WTC11 (cell line): ENCODE results near the gene AMIGO1. TPM values are rescaled to one million over a fixed set of nuclear protein-coding genes. Genes with fewer than 3 reads are reported as not detected.

Experiments
- ATAC-seq: fragments of 200-7000 bp; cut with Tn5 transposase; 2 replicates; pipeline ENCODE4 v1.10.0; 2021; ENCODE audit warnings: mild to moderate bottlenecking, moderate library complexity
- CTCF ChIA-PET: fragments of 300-600 bp; sonication (Branson Sonifier 250); formaldehyde crosslinking; loops from one replicate; lab custom pipeline; 2021; ENCODE audit warnings: antibody characterized with exemption; lab: Charles Lee
- POLR2A ChIA-PET: fragments of 350-600 bp; sonication (Branson Sonifier 250); formaldehyde crosslinking; loops from one replicate; lab custom pipeline; 2021; ENCODE audit warnings: antibody characterized with exemption; lab: Charles Lee
- DNase-seq: peaks from one replicate; pipeline ENCODE4 v3.0.0; 2021; ENCODE audit warnings: low spot score
- H3K27ac Mint-ChIP-seq: 2 replicates; pipeline ENCODE4 v1.8.0; 2021; ENCODE audit warnings: mixed read lengths
- H3K27me3 Mint-ChIP-seq: 2 replicates; pipeline ENCODE4 v1.8.0; 2021; ENCODE audit warnings: low read depth, mild to moderate bottlenecking, moderate library complexity, mixed read lengths
- H3K36me3 Mint-ChIP-seq: 2 replicates; pipeline ENCODE4 v1.8.0; 2021; ENCODE audit warnings: mixed read lengths
- H3K4me1 Mint-ChIP-seq: 2 replicates; pipeline ENCODE4 v1.8.0; 2022; ENCODE audit warnings: mixed read lengths
- H3K4me3 Mint-ChIP-seq: 2 replicates; pipeline ENCODE4 v1.8.0; 2021; ENCODE audit warnings: mild to moderate bottlenecking, moderate library complexity, mixed read lengths
- H3K9me3 Mint-ChIP-seq: 2 replicates; pipeline ENCODE4 v1.8.0; 2021; ENCODE audit warnings: mixed read lengths
- ESRRA ChIP-seq: sonication (generic); formaldehyde crosslinking; IDR thresholded peaks from 2 replicates; pipeline ENCODE4 v1.8.1; 2022; ENCODE audit warnings: mild to moderate bottlenecking, missing genetic modification reagents, borderline replicate concordance
- ETV6 ChIP-seq: sonication (generic); formaldehyde crosslinking; IDR thresholded peaks from 2 replicates; pipeline ENCODE4 v1.8.1; 2022; ENCODE audit warnings: mild to moderate bottlenecking, missing genetic modification reagents
- FOXK1 ChIP-seq: sonication (generic); formaldehyde crosslinking; IDR thresholded peaks from 2 replicates; pipeline ENCODE4 v1.8.0; 2022; ENCODE audit warnings: mild to moderate bottlenecking, moderate library complexity, missing genetic modification reagents
- GTF2I ChIP-seq: fragments of 250-450 bp; sonication (Bioruptor Pico); conservative IDR thresholded peaks from 2 replicates; pipeline ENCODE4 v1.4.0; 2021; ENCODE audit warnings: mild to moderate bottlenecking
- JAZF1 ChIP-seq: fragments of 250-450 bp; sonication (Bioruptor Pico); IDR thresholded peaks from 2 replicates; pipeline ENCODE4 v1.9.0; 2021; ENCODE audit warnings: moderate library complexity, mild to moderate bottlenecking, inconsistent platforms
- MYBL2 ChIP-seq: sonication (generic); formaldehyde crosslinking; IDR thresholded peaks from 2 replicates; pipeline ENCODE4 v1.8.1; 2023; ENCODE audit warnings: mild to moderate bottlenecking, moderate library complexity, missing genetic modification reagents
- PRRX2 ChIP-seq: fragments of 250-450 bp; sonication (Bioruptor Pico); IDR thresholded peaks from 2 replicates; pipeline ENCODE4 v1.8.0; 2021; ENCODE audit warnings: mild to moderate bottlenecking
- RORB ChIP-seq: fragments of 250-450 bp; sonication (Bioruptor Pico); IDR thresholded peaks from 2 replicates; pipeline ENCODE4 v1.9.0; 2021; ENCODE audit warnings: mild to moderate bottlenecking
- SMAD3 ChIP-seq: sonication (generic); formaldehyde crosslinking; IDR thresholded peaks from 2 replicates; pipeline ENCODE4 v1.8.0; 2022; ENCODE audit warnings: missing genetic modification reagents, mild to moderate bottlenecking, borderline replicate concordance
- TCF7 ChIP-seq: sonication (generic); formaldehyde crosslinking; IDR thresholded peaks from 2 replicates; pipeline ENCODE4 v1.8.0; 2022; ENCODE audit warnings: mild to moderate bottlenecking, low read depth, missing genetic modification reagents, moderate library complexity
- ZBTB21 ChIP-seq: sonication (generic); formaldehyde crosslinking; IDR thresholded peaks from 2 replicates; pipeline ENCODE4 v1.8.1; 2023; ENCODE audit warnings: mild to moderate bottlenecking, missing genetic modification reagents, borderline replicate concordance
- total RNA-seq: library from RNA; stranded (reverse); gene quantifications from 3 replicates; pipeline ENCODE4 v1.2.3, GENCODE V29; 2021
- TF ChIP-seq, protein P1 (sequence below): sonication (generic); formaldehyde crosslinking; IDR thresholded peaks from 2 replicates; pipeline ENCODE4 v1.8.0; 2022; ENCODE audit warnings: missing genetic modification reagents
- TF ChIP-seq, protein P2 (sequence below): sonication (generic); formaldehyde crosslinking; IDR thresholded peaks from 2 replicates; pipeline ENCODE4 v1.8.1; 2022; ENCODE audit warnings: mild to moderate bottlenecking, missing genetic modification reagents, moderate library complexity, borderline replicate concordance
- TF ChIP-seq, protein P3 (sequence below): sonication (generic); formaldehyde crosslinking; IDR thresholded peaks from 2 replicates; pipeline ENCODE4 v1.8.0; 2022; ENCODE audit warnings: mild to moderate bottlenecking, missing genetic modification reagents
- TF ChIP-seq, protein P4 (sequence below): sonication (generic); formaldehyde crosslinking; IDR thresholded peaks from 2 replicates; pipeline ENCODE4 v1.8.1; 2022; ENCODE audit warnings: mild to moderate bottlenecking, moderate library complexity, missing genetic modification reagents
- TF ChIP-seq, protein P5 (sequence below): sonication (generic); formaldehyde crosslinking; IDR thresholded peaks from 2 replicates; pipeline ENCODE4 v1.8.1; 2023; ENCODE audit warnings: mild to moderate bottlenecking, missing genetic modification reagents, moderate library complexity
- TF ChIP-seq, protein P6 (sequence below): sonication (generic); formaldehyde crosslinking; IDR thresholded peaks from 2 replicates; pipeline ENCODE4 v1.8.1; 2023; ENCODE audit warnings: mild to moderate bottlenecking, missing genetic modification reagents
- TF ChIP-seq, protein P7 (sequence below): sonication (generic); formaldehyde crosslinking; IDR thresholded peaks from 2 replicates; pipeline ENCODE4 v1.8.1; 2023; ENCODE audit warnings: mild to moderate bottlenecking, moderate library complexity, missing genetic modification reagents

AMIGO1 gene
- total RNA-seq, 1 experiment from 2014 or later = 2.4 TPM

DNA sequence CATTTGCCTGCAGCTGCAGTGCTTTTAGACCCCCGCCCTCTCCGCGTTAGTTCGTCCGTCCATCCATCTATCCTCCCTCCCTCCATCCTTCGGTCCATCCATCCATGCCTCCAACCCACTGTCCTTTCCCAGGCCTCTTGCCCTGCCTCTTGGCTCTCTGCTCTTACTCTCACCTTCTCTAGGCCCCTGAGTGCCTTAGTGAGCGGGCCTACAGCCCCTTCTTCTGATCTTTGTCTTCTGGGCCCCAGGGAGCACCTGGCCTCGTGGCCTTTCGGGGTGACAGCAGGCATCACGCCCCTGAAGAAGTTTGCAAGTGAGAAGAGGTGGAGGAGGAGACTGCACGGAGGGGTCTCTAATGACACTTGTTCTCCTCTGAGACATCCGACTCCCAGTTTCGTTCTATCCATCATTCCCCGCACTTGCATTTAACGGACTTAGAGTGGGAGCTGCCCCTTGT lies 25.0 kb downstream of the AMIGO1 start:
- Mint-ChIP-seq H3K27ac (peak overlapping the region; percentile 89), H3K9me3 (no peaks in the 10 kb centered on the region), H3K4me3 (peak overlapping the region; percentile 85), H3K4me1 (peaks cover 30% of the 10 kb centered on the region), H3K36me3 (peaks cover 3% of the 10 kb centered on the region; the same call in 1 of the 2 replicates), H3K27me3 (no peaks in the 10 kb centered on the region; the same call in none of the 2 replicates)
- DNase-seq = peak; percentile 49
- ChIA-PET CTCF (interaction anchor here (0.9 to 3.7 kb wide), 5 partner anchors 16 to 156 kb away, joined by 3 to 35 read pairs (median 3); no protein-coding TSS in a partner anchor), POLR2A (interaction anchor here (0.6 to 1.7 kb wide), 4 partner anchors 8 to 86 kb away, joined by 3 to 15 read pairs (median 5); partner anchors contain the start of genes AMIGO1, PSMA5 and SORT1)
- peak; percentile 4 for ATAC-seq
- TF ChIP-seq FOXK1 (CRISPR knock-in tag) = 0 out of 2 replicates have a peak, but pooled peaks have one; percentile 9
- TF ChIP-seq, protein P1, sequence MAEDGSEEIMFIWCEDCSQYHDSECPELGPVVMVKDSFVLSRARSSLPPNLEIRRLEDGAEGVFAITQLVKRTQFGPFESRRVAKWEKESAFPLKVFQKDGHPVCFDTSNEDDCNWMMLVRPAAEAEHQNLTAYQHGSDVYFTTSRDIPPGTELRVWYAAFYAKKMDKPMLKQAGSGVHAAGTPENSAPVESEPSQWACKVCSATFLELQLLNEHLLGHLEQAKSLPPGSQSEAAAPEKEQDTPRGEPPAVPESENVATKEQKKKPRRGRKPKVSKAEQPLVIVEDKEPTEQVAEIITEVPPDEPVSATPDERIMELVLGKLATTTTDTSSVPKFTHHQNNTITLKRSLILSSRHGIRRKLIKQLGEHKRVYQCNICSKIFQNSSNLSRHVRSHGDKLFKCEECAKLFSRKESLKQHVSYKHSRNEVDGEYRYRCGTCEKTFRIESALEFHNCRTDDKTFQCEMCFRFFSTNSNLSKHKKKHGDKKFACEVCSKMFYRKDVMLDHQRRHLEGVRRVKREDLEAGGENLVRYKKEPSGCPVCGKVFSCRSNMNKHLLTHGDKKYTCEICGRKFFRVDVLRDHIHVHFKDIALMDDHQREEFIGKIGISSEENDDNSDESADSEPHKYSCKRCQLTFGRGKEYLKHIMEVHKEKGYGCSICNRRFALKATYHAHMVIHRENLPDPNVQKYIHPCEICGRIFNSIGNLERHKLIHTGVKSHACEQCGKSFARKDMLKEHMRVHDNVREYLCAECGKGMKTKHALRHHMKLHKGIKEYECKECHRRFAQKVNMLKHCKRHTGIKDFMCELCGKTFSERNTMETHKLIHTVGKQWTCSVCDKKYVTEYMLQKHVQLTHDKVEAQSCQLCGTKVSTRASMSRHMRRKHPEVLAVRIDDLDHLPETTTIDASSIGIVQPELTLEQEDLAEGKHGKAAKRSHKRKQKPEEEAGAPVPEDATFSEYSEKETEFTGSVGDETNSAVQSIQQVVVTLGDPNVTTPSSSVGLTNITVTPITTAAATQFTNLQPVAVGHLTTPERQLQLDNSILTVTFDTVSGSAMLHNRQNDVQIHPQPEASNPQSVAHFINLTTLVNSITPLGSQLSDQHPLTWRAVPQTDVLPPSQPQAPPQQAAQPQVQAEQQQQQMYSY = no peak

DNA sequence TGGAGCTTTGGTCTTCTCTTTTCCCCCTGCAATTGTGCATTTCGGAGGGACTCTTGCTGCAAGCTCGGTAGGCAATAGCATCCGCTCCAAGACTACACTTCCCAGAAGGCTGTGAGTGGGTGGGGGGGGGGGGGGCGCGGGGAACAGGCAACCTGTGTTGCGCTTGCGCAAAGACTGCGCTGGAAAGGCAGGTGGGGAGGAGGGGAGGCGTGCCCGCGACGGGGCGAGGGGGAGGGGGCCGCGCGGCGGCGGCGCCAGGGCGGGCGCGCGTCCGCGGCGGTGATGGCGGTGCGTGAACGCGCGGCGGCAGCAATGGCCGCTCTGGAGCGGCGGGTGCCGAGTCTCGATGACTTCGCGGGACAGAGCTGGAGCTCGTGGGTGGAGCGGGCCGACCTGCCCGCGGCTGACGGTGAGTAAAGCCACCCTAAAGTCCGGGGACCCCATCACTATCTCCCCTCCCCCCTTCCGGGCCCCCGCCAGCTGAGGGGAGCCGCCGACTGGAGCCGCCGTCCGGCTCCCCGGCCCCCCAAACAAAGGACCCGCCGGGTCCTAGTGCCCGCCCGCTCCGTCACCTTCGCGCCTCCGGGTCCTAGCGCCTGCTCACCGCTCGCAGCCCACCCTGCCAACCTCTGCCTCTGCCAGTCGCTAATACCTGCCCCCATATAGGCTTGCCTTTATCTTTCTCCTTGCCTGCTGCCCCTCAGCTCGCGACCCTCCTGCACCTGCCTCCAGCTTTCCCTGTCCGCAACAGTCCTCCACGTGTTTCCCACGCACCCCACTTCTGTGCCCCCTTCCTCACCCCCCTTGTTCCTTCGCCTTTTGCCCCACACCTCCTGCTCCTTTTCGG lies 25.6 kb downstream of the AMIGO1 start, which contains the start of gene ATXN7L2:
TSS of gene ATXN7L2 (plus strand) at position 234 of the 847 bp plus-strand sequence. CDS start at position 283, 49 bp downstream.
- peak; percentile 61 for ATAC-seq
- Mint-ChIP-seq H3K9me3 (no peaks in the 10 kb centered on the region), H3K27me3 (no peaks in the 10 kb centered on the region; the same call in none of the 2 replicates), H3K27ac (peak within 1 kb of the TSS; percentile 89), H3K4me1 (peaks cover 30% of the 10 kb centered on the region), H3K4me3 (peak within 1 kb of the TSS; percentile 85), H3K36me3 (peaks cover 3% of the 10 kb centered on the region; the same call in 1 of the 2 replicates)
- ChIA-PET CTCF (interaction anchor here (0.6 to 3.7 kb wide), 17 partner anchors 8 to 483 kb away, joined by 3 to 35 read pairs (median 6); partner anchors contain the start of genes AMIGO1, CYB561D1, PSMA5 and SORT1), POLR2A (interaction anchor here (0.6 to 1.7 kb wide), 6 partner anchors 8 to 823 kb away, joined by 3 to 15 read pairs (median 5); partner anchors contain the start of genes AMIGO1, HENMT1 and PSMA5)
- peak; percentile 91 for DNase-seq
- TF ChIP-seq ZBTB21 (CRISPR knock-in tag) = no peak
- peak; percentile 79; the same call in 1 of the 2 replicates for TF ChIP-seq PRRX2 (CRISPR knock-in tag)
- TF ChIP-seq, protein P2, sequence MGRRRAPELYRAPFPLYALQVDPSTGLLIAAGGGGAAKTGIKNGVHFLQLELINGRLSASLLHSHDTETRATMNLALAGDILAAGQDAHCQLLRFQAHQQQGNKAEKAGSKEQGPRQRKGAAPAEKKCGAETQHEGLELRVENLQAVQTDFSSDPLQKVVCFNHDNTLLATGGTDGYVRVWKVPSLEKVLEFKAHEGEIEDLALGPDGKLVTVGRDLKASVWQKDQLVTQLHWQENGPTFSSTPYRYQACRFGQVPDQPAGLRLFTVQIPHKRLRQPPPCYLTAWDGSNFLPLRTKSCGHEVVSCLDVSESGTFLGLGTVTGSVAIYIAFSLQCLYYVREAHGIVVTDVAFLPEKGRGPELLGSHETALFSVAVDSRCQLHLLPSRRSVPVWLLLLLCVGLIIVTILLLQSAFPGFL = no peak
- TF ChIP-seq, protein P3, sequence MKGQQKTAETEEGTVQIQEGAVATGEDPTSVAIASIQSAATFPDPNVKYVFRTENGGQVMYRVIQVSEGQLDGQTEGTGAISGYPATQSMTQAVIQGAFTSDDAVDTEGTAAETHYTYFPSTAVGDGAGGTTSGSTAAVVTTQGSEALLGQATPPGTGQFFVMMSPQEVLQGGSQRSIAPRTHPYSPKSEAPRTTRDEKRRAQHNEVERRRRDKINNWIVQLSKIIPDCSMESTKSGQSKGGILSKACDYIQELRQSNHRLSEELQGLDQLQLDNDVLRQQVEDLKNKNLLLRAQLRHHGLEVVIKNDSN = no peak
- peak; percentile 75; the same call in 1 of the 2 replicates for TF ChIP-seq SMAD3 (CRISPR knock-in tag)
- TF ChIP-seq JAZF1 (CRISPR knock-in tag) = no peak
- TF ChIP-seq ESRRA (CRISPR knock-in tag) = no peak
- TF ChIP-seq, protein P4, sequence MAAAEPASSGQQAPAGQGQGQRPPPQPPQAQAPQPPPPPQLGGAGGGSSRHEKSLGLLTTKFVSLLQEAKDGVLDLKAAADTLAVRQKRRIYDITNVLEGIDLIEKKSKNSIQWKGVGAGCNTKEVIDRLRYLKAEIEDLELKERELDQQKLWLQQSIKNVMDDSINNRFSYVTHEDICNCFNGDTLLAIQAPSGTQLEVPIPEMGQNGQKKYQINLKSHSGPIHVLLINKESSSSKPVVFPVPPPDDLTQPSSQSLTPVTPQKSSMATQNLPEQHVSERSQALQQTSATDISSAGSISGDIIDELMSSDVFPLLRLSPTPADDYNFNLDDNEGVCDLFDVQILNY (CRISPR knock-in tag) = peak; percentile 57; the same call in 1 of the 2 replicates
- no peak for TF ChIP-seq TCF7 (CRISPR knock-in tag)
- TF ChIP-seq ETV6 (CRISPR knock-in tag) = 0 out of 2 replicates have a peak, but pooled peaks have one; percentile 32
- no peak for TF ChIP-seq RORB
- TF ChIP-seq, protein P5, sequence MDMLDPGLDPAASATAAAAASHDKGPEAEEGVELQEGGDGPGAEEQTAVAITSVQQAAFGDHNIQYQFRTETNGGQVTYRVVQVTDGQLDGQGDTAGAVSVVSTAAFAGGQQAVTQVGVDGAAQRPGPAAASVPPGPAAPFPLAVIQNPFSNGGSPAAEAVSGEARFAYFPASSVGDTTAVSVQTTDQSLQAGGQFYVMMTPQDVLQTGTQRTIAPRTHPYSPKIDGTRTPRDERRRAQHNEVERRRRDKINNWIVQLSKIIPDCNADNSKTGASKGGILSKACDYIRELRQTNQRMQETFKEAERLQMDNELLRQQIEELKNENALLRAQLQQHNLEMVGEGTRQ (CRISPR knock-in tag) = 0 out of 2 replicates have a peak, but pooled peaks have one; percentile 16
- TF ChIP-seq GTF2I = 0 out of 2 replicates have a peak, but pooled peaks have one; percentile 43
- 0 out of 2 replicates have a peak, but pooled peaks have one; percentile 54 for TF ChIP-seq MYBL2
- TF ChIP-seq, protein P6, sequence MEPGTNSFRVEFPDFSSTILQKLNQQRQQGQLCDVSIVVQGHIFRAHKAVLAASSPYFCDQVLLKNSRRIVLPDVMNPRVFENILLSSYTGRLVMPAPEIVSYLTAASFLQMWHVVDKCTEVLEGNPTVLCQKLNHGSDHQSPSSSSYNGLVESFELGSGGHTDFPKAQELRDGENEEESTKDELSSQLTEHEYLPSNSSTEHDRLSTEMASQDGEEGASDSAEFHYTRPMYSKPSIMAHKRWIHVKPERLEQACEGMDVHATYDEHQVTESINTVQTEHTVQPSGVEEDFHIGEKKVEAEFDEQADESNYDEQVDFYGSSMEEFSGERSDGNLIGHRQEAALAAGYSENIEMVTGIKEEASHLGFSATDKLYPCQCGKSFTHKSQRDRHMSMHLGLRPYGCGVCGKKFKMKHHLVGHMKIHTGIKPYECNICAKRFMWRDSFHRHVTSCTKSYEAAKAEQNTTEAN = peak; percentile 41; the same call in 1 of the 2 replicates
- TF ChIP-seq, protein P7, sequence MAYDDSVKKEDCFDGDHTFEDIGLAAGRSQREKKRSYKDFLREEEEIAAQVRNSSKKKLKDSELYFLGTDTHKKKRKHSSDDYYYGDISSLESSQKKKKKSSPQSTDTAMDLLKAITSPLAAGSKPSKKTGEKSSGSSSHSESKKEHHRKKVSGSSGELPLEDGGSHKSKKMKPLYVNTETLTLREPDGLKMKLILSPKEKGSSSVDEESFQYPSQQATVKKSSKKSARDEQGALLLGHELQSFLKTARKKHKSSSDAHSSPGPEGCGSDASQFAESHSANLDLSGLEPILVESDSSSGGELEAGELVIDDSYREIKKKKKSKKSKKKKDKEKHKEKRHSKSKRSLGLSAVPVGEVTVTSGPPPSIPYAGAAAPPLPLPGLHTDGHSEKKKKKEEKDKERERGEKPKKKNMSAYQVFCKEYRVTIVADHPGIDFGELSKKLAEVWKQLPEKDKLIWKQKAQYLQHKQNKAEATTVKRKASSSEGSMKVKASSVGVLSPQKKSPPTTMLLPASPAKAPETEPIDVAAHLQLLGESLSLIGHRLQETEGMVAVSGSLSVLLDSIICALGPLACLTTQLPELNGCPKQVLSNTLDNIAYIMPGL (CRISPR knock-in tag) = peak; percentile 56
